Stomach (tissue), 4 donors: ENCODE data around the gene CHD9NB.

Experiments
- CTCF ChIP-seq, 7 experiments: fragments of 450-650 bp in 4 of 7; fragments of 200-600 bp in 3 of 7; sonication (generic) in 3 of 7; IDR thresholded peaks; one replicate each; pipeline ENCODE4 v1.5.1; 2016 to 2019; ENCODE audit warnings: antibody characterized with exemption in 7 of 7, control low read depth in 2 of 7, mild to moderate bottlenecking in 1 of 7
- EP300 ChIP-seq: sonication (generic); formaldehyde crosslinking; IDR thresholded peaks from one replicate; pipeline ENCODE4 v1.6.1; 2017; ENCODE audit warnings: antibody characterized with exemption
- POLR2A ChIP-seq, 4 donors: fragments of 450-650 bp; IDR thresholded peaks; one replicate each; pipeline ENCODE4 v1.6.1; 2016; ENCODE audit warnings: antibody characterized with exemption in 4 of 4, control low read depth in 2 of 4, mild to moderate bottlenecking in 1 of 4, moderate library complexity in 1 of 4
- POLR2AphosphoS5 ChIP-seq, 3 donors: sonication (generic); formaldehyde crosslinking; IDR thresholded peaks; one replicate each; pipeline ENCODE4 v1.6.1; 2016; ENCODE audit warnings: antibody characterized with exemption in 3 of 3

GRCh38 chr16:53040788-53041187 lies 11.9 kb downstream of the CHD9NB start:
- TF ChIP-seq POLR2A (IDR thresholded peaks at IDR 0.05): no peak
- no peak for TF ChIP-seq CTCF (IDR thresholded peaks at IDR 0.05)
- TF ChIP-seq POLR2AphosphoS5 (IDR thresholded peaks at IDR 0.05): no peak
- TF ChIP-seq EP300: no peak
